Measurements from ENCODE around the gene C6orf141. TPM values are rescaled to one million over a fixed set of nuclear protein-coding genes. Genes with fewer than 3 reads are reported as not detected.
A peak's percentile ranks its signal among the peaks of the same experiment; 100 is the strongest.

Gene C6orf141
- total and polyA plus RNA-seq, 2 of the 8 experiments (the other 6 are each of a cell fraction or from before 2014, with no cell fraction given) = 7.6 to 16.1 TPM

GRCh38 chr6:49541210-49541724, 9.2 kb upstream of the C6orf141 start:
- POLR2A ChIA-PET (ENCODE audit: partially characterized antibody) = interaction anchor here (0.6 to 2.0 kb wide), 2 partner anchors 9 to 13 kb away, joined by 3 to 8 read pairs; partner anchors contain the start of gene C6orf141
- H2AFZ ChIP-seq (ENCODE audit: low read length) = peak overlapping the region; percentile 14; the same call in 1 of the 2 replicates
- no peak overlapping the region for H3K23ac ChIP-seq (ENCODE audit: insufficient read length)
- no peak overlapping the region for H3K27ac ChIP-seq (ENCODE audit: low read depth, low read length)
- no peak overlapping the region for H3K18ac ChIP-seq (ENCODE audit: extremely low read depth, low read length)
- WGBS, 2 experiments (ENCODE audit: extremely low coverage in 1 of 2, insufficient coverage in 1 of 2, insufficient read length in 1 of 2, insufficient replicate concordance in 2 of 2, low coverage in 1 of 2, low lambda C conversion rate in 2 of 2, missing lambda C conversion rate in 1 of 2) = 92% methylated on average over 1 of the region's 1 CpG; no CpG with 5 or more reads in 1 of the 2 experiments
- CTCF ChIA-PET (ENCODE audit: partially characterized antibody) = interaction anchor here (0.9 to 3.3 kb wide), 3 partner anchors 10 to 78 kb away, joined by 3 to 22 read pairs (median 7); no protein-coding TSS in a partner anchor
- no peaks in the 10 kb centered on the region for H3K27me3 ChIP-seq (replicated peaks in 1 of 4; ENCODE audit: control insufficient read depth in 3 of 4, extremely low read depth in 1 of 4, insufficient read depth in 3 of 4, low read length in 3 of 4)
- H3K36me3 ChIP-seq (ENCODE audit: control insufficient read depth in 2 of 4, insufficient read depth in 4 of 4, low read length in 3 of 4) = no peaks in the 10 kb centered on the region
- H3K4me3 ChIP-seq (ENCODE audit: extremely low read depth in 1 of 4, insufficient read depth in 2 of 4, low read depth in 3 of 4, low read length in 4 of 4) = no peak overlapping the region
- H4K20me1 ChIP-seq (replicated peaks in 1 of 2; ENCODE audit: control insufficient read depth in 1 of 2, insufficient read depth in 2 of 2, low read length in 2 of 2) = no peaks in the 10 kb centered on the region
- H4K91ac ChIP-seq (replicated peaks; ENCODE audit: insufficient read length, low read length) = no peak overlapping the region
- no peaks in the 10 kb centered on the region for H3K4me1 ChIP-seq (replicated peaks in 1 of 4; ENCODE audit: control insufficient read depth in 3 of 4, insufficient read depth in 4 of 4, low read length in 3 of 4)
- no peak overlapping the region for H4K5ac ChIP-seq (ENCODE audit: insufficient read length, low read depth, low read length)
- no peak overlapping the region for H2BK12ac ChIP-seq (ENCODE audit: low read depth, low read length)
- no peaks in the 10 kb centered on the region for H3K79me1 ChIP-seq (ENCODE audit: low read depth, low read length)
- no peak overlapping the region for H3K4me2 ChIP-seq (ENCODE audit: insufficient read depth in 1 of 2, low read depth in 2 of 2, low read length in 2 of 2)
- H2BK5ac ChIP-seq (ENCODE audit: low read depth, low read length) = no peak overlapping the region
- H2BK120ac ChIP-seq (replicated peaks; ENCODE audit: low read depth, low read length) = no peak overlapping the region
- no peaks in the 10 kb centered on the region for H3K9me3 ChIP-seq (ENCODE audit: insufficient read depth in 2 of 2, low read depth in 1 of 2, low read length in 1 of 2)
- no peaks in the 10 kb centered on the region for H3K79me2 ChIP-seq (ENCODE audit: control insufficient read depth in 1 of 2, insufficient read depth in 2 of 2, low read length in 2 of 2)
- H3K14ac ChIP-seq (ENCODE audit: insufficient read length) = no peak overlapping the region
- DNase-seq (ENCODE audit: low read depth in 1 of 2, low spot score in 2 of 2) (no peak), FAIRE-seq (no peak)
- no peaks in the 10 kb centered on the region for H3K23me2 ChIP-seq (ENCODE audit: low read depth, low read length)
- H4K8ac ChIP-seq (ENCODE audit: extremely low read depth, insufficient read depth, low read length) = no peak overlapping the region
- no peak overlapping the region for H3K9ac ChIP-seq (replicated peaks in 1 of 4; ENCODE audit: extremely low read depth in 1 of 4, low read depth in 3 of 4, low read length in 3 of 4)
- H2BK15ac ChIP-seq (ENCODE audit: low read length) = no peak overlapping the region
- H2BK20ac ChIP-seq (ENCODE audit: low read length) = no peak overlapping the region
- no peak overlapping the region for H3K56ac ChIP-seq (replicated peaks; ENCODE audit: insufficient read length, low read depth, low read length)
- H3K4ac ChIP-seq (replicated peaks; ENCODE audit: insufficient read length, low read depth, low read length) = no peak overlapping the region
- H2AK5ac ChIP-seq (ENCODE audit: low read depth, low read length) = no peak overlapping the region
- TF ChIP-seq MAFK (IDR thresholded peaks at IDR 0.05; ENCODE audit: low read depth, low read length) (peak; percentile 66), CEBPB (IDR thresholded peaks at IDR 0.05; ENCODE audit: low read depth, low read length) (peak; percentile 43; the same call in 1 of the 2 replicates), BACH1 (IDR thresholded peaks at IDR 0.05; ENCODE audit: low read length) (peak; percentile 38; the same call in 1 of the 2 replicates), RXRA (IDR thresholded peaks at IDR 0.05; ENCODE audit: insufficient read depth, low read depth, low read length) (no peak)
